ENCODE results near the gene HPCAL1. TPM values are rescaled to one million over a fixed set of nuclear protein-coding genes. Genes with fewer than 3 reads are reported as not detected.

The HPCAL1 gene
- total and polyA plus RNA-seq, 2 of the 4 experiments (the other 2 are of a cell fraction), result 8.2 to 33.7 TPM

DNA sequence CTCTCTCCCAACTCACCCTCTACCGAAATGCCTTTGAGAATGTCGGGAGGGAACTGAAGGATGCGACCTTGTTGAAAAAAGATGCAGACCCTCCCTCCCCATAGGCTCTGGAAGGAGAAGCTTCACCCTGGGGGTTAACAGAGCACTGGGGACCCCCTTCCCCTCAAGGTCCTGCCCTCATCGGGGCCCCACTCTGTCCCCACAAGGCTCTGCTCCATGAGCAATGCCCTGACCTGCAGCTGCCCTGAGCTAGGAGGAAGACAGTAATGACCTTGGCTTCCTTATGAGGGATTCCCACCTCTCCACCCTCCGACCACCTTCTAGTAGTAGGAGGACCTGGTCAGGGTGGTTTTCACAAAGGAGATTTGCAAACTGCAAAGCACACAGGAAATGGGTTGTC, 44.4 kb upstream of the HPCAL1 start:
- POLR2A ChIA-PET (ENCODE audit: unreplicated experiment), result no interaction called here
- DNase-seq, result no peak

More for the DNA sequence above, 44.4 kb upstream of the HPCAL1 start:
- Histone ChIP-seq H4K20me1 (ENCODE audit: insufficient read depth, low read length) (no peaks in the 10 kb centered on the region), H3K9ac (ENCODE audit: low read depth, low read length) (no peak overlapping the region), H4K5ac (ENCODE audit: low read depth, low read length) (no peak overlapping the region), H3K4me1 (ENCODE audit: control insufficient read depth, insufficient read depth, low read length) (no peaks in the 10 kb centered on the region), H3K9me3 (ENCODE audit: control insufficient read depth, insufficient read depth, low read length) (no peaks in the 10 kb centered on the region), H3K4me2 (ENCODE audit: low read depth, low read length) (no peak overlapping the region), H2BK15ac (ENCODE audit: low read depth, low read length) (no peak overlapping the region), H3K18ac (ENCODE audit: low read depth, low read length) (no peak overlapping the region), H3K4me3 (ENCODE audit: insufficient read depth, low read depth, low read length) (no peak overlapping the region), H3K27me3 (ENCODE audit: control insufficient read depth, insufficient read depth, low read length) (peaks cover 34% of the 10 kb centered on the region), H2BK20ac (ENCODE audit: low read depth, low read length) (no peak overlapping the region), H3K56ac (ENCODE audit: extremely low read depth, insufficient read depth, low read length) (no peak overlapping the region), H2AFZ (replicated peaks; ENCODE audit: low read length, poor library complexity) (no peak overlapping the region), H3K9me1 (ENCODE audit: insufficient read depth, low read length) (no peaks in the 10 kb centered on the region), H2BK120ac (ENCODE audit: low read depth, low read length) (no peak overlapping the region), H3K4ac (ENCODE audit: low read depth, low read length) (no peak overlapping the region), H2BK5ac (ENCODE audit: low read depth, low read length, poor library complexity, severe bottlenecking) (no peak overlapping the region), H3K79me1 (ENCODE audit: low read depth in 1 of 2, low read length in 2 of 2) (no peaks in the 10 kb centered on the region), H3K14ac (replicated peaks; ENCODE audit: low read depth, low read length) (no peak overlapping the region), H2AK5ac (ENCODE audit: low read depth, low read length) (no peak overlapping the region), H3K36me3 (ENCODE audit: control insufficient read depth, insufficient read depth, low read length) (no peaks in the 10 kb centered on the region), H3K27ac (ENCODE audit: insufficient read depth, low read length) (no peak overlapping the region), H3K23ac (ENCODE audit: low read depth, low read length) (no peak overlapping the region), H4K91ac (ENCODE audit: insufficient read depth, low read depth, low read length) (no peak overlapping the region), H2AK9ac (replicated peaks; ENCODE audit: low read depth, low read length, poor library complexity) (no peak overlapping the region), H4K8ac (ENCODE audit: low read depth in 2 of 2, low read length in 2 of 2) (no peak overlapping the region)
- in situ Hi-C loops (cut with MboI; ENCODE audit: low sequenced_read_pairs), result no loop called here
- TF ChIP-seq, protein P1, sequence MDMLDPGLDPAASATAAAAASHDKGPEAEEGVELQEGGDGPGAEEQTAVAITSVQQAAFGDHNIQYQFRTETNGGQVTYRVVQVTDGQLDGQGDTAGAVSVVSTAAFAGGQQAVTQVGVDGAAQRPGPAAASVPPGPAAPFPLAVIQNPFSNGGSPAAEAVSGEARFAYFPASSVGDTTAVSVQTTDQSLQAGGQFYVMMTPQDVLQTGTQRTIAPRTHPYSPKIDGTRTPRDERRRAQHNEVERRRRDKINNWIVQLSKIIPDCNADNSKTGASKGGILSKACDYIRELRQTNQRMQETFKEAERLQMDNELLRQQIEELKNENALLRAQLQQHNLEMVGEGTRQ (IDR thresholded peaks at IDR 0.05; ENCODE audit: low read depth, low read length), result no peak
- no peak for TF ChIP-seq RCOR1 (IDR thresholded peaks at IDR 0.05; ENCODE audit: insufficient replicate concordance, low read length)
- no peak for TF ChIP-seq CHD1 (IDR thresholded peaks at IDR 0.05; ENCODE audit: low read depth, low read length)
- no peak for TF ChIP-seq FOS (IDR thresholded peaks at IDR 0.05; ENCODE audit: low read depth, low read length)
- TF ChIP-seq MAFK (IDR thresholded peaks at IDR 0.05; ENCODE audit: low read depth, low read length), result no peak
- no peak for TF ChIP-seq RFX5 (IDR thresholded peaks at IDR 0.05; ENCODE audit: low read depth, low read length)
- TF ChIP-seq NFE2L2 (IDR thresholded peaks at IDR 0.05; ENCODE audit: low read depth, low read length), result no peak
- TF ChIP-seq, protein P2, sequence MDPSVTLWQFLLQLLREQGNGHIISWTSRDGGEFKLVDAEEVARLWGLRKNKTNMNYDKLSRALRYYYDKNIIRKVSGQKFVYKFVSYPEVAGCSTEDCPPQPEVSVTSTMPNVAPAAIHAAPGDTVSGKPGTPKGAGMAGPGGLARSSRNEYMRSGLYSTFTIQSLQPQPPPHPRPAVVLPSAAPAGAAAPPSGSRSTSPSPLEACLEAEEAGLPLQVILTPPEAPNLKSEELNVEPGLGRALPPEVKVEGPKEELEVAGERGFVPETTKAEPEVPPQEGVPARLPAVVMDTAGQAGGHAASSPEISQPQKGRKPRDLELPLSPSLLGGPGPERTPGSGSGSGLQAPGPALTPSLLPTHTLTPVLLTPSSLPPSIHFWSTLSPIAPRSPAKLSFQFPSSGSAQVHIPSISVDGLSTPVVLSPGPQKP (IDR thresholded peaks at IDR 0.05; ENCODE audit: borderline replicate concordance, low read depth, low read length), result no peak
- TF ChIP-seq BHLHE40 (IDR thresholded peaks at IDR 0.05; ENCODE audit: low read depth, low read length), result no peak
- TF ChIP-seq POLR2A (IDR thresholded peaks at IDR 0.05; ENCODE audit: low read depth, low read length), result no peak
- TF ChIP-seq CEBPB (IDR thresholded peaks at IDR 0.05; ENCODE audit: low read depth, low read length), result no peak
- TF ChIP-seq MXI1 (IDR thresholded peaks at IDR 0.05; ENCODE audit: borderline replicate concordance, low read depth, low read length), result no peak
- TF ChIP-seq MAZ (IDR thresholded peaks at IDR 0.05; ENCODE audit: borderline replicate concordance, low read depth, low read length), result no peak
- TF ChIP-seq RAD21 (IDR thresholded peaks at IDR 0.05; ENCODE audit: low read length), result no peak
- TF ChIP-seq SMC3 (IDR thresholded peaks at IDR 0.05; ENCODE audit: low read depth, low read length), result no peak
- TF ChIP-seq, protein P3, sequence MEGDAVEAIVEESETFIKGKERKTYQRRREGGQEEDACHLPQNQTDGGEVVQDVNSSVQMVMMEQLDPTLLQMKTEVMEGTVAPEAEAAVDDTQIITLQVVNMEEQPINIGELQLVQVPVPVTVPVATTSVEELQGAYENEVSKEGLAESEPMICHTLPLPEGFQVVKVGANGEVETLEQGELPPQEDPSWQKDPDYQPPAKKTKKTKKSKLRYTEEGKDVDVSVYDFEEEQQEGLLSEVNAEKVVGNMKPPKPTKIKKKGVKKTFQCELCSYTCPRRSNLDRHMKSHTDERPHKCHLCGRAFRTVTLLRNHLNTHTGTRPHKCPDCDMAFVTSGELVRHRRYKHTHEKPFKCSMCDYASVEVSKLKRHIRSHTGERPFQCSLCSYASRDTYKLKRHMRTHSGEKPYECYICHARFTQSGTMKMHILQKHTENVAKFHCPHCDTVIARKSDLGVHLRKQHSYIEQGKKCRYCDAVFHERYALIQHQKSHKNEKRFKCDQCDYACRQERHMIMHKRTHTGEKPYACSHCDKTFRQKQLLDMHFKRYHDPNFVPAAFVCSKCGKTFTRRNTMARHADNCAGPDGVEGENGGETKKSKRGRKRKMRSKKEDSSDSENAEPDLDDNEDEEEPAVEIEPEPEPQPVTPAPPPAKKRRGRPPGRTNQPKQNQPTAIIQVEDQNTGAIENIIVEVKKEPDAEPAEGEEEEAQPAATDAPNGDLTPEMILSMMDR (conservative IDR thresholded peaks at IDR 0.05; ENCODE audit: low read depth, low read length), result no peak
- dilution Hi-C loops (cut with HindIII; ENCODE audit: low sequenced_read_pairs, unreplicated experiment), result no loop called here
- CTCF ChIA-PET, result no interaction called here
- intact Hi-C loops (cut with micrococcal nuclease), result no loop called here
- no peak for ATAC-seq (ENCODE audit: low read depth)
- BruUV-seq (replicated peaks), result no TSS peak
- no CpG with 5 or more reads among the region's 5 CpGs for WGBS, 2 experiments (ENCODE audit: extremely low coverage in 2 of 2, insufficient read length in 1 of 2)
